Activated CD4-positive, alpha-beta T cell treated with anti-CD3 and anti-CD28 coated beads for 1 hour (primary cell): ENCODE data around the gene PLCD1.
"Not testable (repeated sequence)": the region's sequence is repeated elsewhere in the genome, so short reads cannot be mapped to it uniquely, and the experiment has no call there.

Experiments used
- DNase-seq: peaks from one replicate; pipeline ENCODE4 v3.0.0-alpha.2; 2020

Gene PLCD1

DNA sequence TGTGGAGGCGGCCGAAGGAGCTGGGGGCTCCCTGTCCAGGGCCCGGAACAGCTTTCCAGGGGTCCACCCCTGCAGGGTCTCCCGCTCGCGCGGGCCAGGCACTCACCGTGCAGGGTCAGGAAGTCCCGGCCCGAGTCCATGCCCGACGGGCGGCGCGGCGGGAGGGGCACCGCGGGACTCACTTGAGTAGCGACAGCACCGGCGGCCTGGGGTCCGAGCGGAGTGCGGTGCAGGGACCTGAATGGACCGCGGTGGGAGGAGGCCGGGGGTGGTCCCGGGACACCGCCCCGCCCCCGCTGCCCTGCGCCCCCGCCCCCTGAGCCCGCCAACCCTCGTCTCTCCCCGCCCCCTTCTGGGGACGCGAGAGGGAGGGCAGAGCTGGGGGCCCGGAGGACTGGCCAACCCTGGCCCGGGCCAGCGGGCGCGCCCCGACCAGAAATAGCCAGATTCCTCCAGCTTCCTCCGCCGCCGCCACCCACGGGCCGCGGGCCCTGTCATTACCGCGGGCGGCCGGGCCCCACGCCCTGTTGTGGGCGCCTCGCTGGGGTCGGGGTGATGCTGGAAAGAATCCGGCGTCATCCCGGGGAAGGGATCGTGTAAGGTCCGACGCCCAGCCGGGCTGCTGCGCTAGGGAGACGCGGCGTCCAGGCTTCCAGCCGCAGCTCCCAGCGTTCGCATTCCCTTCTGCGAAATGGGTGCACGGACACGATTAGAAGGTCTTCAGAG lies at the start of gene PLCD1:
PLCD1 (minus strand) TSS at position 243 of the 726 bp plus-strand sequence; CDS start at position 140, 103 bp downstream.
- DNase-seq: no peak

DNA sequence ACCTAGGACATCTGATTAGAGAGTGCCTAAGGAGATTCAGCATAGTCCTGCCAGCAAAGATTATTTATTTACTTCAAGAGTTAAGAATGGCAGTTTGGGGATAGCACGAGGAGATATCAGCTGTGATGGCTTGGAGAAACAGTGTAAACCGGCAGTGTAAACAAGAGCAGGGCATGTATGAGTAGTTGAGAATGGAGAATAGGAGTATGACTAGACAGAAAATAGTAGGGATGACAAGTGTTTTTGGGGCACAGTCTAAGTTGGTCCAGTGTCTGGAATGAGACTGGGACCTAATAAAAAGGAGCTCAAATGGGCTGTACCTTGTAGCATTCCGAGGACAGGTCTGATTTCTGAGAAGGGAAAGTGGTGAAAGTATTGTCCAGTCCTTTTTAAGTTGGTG lies 47.6 kb upstream of the PLCD1 start:
- not testable (repeated sequence) for DNase-seq

DNA sequence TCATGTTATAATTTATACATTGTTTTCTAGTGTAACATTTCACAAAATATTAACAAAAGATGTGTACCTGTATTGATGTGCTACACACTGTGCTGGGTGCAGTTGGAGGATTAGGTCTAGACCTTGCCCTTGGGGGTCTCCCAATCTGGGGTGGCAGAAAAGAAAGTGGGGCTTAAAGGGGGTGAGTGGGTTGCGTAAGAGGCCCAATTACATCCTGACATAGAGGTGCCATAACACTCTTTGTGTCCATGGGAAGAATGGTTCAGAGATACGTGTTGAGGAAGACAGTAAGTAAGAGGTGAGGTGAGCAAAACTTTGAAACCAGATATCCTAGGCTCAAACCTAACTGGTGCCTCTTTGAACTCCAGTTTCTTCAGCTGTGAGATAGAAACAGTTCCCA lies 40.6 kb upstream of the PLCD1 start:
- no peak for DNase-seq

DNA sequence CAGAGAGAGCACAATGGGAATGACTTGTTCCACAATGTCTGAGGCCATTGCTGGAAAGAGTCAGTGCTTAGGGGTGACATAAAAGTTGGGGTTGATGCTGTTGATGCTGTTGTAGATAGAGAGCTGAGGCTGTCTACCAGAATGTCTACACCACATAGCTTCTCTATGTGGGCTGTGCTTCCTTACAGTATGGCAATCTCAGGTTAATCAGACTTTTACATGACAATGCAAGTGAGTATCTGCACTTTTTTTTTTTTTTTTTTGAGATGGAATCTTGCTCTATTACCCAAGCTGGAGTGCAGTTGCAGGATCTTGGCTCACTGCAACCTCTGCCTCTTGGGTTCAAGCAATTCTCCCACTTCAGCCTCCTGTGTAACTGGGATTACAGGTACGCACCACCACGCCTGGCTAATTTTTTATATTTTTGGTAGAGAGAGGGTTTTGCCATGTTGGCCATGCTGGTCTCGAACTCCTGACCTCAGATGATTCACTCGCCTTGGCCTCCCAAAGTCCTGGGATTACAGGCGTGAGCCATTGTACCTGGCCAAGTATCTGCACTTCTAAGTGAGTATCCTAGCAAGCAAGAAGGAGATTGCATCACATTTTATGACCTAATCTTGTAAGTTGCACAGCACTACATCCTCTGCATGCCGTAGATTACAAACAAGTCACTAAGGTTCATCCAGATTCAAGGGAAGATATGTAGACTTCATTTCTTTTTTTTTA lies 38.2 kb upstream of the PLCD1 start:
- DNase-seq: no peak

DNA sequence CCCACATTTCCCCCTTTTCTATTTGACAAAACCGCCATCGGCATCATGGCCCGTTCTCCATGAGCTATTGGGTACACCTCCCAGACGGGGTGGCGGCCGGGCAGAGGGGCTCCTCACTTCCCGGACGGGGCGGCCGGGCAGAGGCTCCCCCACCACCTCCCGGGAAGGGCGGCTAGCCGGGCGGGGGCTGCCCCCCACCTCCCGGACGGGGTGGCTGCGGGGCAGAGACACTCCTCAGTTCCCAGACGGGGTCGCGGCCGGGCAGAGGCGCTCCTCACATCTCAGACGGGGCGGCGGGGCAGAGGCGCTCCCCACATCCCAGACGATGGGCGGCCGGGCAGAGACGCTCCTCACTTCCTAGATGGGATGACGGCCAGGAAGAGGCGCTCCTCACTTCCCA lies 35.0 kb upstream of the PLCD1 start:
- not testable (repeated sequence) for DNase-seq

DNA sequence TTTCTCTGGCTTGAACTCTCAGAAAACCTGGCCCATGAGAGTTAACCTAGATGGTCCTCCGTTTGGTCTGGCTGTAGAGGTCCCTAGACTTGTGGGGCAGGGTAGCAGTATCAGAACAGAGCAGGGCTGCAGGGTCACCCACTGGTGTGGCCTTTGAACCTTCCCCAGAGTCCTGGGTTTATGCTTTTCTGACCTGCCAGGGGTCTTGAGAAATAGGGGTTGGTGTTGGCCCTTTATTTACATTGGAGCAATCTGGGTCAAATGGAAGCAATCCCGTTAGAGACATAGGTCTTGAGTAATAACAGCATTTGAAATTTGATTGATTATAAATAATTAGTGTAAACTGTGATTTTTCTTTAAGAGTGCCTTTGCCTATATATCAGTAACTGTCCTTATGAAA lies 33.4 kb upstream of the PLCD1 start:
- DNase-seq: no peak

DNA sequence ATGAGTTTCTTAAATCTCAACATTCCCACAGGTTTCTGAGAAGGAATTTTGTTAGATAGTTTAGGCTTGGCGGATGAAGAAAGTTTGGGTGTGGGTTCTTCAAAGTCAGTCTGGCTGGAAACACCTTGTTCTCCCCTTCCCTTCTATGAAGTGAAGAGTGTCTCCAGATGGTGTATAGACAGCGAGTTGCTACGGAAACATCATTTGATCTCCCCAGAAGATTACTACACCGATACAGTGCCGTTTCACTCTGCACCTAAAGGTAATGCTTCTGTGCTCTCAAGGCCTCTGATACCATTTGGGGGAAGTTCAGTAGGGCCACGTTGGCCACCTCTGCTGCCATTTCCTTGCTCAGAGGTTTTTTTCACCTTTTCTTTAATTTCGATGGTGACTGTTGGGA lies 30.1 kb upstream of the PLCD1 start:
- no peak for DNase-seq

DNA sequence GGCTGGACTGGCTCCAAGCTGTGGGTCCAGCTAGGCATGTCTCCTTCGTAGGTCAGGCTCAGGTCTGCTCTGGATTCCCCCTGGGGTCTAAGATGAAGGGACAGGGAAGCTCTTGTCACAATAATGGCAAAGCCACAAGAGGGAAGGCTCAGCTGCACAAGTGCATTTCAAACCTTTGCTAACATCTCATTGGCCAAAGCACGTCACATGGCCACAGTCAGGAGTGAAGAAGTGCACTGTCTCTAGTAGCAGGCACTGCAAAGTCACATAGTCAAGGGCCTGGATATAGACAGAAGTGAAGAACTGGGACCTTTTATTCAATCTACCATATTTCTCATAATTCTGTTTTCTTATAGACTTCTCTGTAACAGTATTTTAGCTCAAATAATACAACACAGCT lies 29.7 kb upstream of the PLCD1 start:
- no peak for DNase-seq

DNA sequence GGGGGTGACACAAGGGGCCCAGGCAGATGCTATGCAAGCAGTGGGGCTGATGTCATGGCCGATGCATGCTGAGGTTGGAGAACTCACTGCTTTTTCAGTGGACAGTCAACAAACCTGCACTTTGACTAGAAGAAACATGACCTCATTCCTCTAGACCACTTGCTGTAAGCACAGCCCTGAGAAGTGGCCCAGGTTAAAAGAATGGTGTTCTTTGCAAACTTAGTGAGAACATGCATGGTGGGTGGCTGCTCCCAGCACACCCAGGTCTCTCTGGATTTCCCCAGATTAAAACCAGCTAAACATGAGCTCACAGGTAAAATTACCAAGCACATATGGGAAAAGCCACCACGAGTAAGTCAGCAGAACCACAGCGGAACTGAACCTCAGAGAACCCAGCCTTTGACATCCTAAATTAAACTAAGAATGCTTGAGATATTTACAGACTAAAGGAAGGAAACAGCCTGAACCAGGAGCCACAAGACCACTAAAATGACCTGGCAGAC lies 25.1 kb upstream of the PLCD1 start:
- no peak for DNase-seq

DNA sequence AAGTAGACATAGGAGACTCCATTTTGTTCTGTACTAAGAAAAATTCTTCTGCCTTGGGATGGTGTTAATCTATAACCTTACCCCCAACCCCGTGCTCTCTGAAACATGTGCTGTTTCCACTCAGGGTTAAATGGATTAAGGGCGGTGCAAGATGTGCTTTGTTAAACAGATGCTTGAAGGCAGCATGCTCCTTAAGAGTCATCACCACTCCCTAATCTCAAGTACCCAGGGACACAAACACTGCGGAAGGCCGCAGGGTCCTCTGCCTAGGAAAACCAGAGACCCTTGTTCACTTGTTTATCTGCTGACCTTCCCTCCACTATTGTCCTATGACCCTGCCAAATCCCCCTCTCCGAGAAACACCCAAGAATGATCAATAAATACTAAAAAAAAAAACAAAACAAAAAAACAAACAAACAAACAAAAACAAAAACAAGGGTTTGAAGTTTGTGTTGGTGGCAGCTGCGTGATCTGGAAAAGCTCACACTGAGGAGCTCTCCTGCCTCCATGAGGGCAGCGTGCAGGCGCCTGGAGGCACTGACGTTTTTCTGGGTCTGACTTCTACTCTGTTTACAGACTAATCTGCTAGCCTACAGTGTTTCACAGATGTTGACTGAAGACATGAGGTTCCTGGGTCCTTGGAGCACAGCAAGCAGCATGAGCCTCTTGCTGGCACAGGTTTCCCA lies 24.5 kb upstream of the PLCD1 start:
- not testable (repeated sequence) for DNase-seq

DNA sequence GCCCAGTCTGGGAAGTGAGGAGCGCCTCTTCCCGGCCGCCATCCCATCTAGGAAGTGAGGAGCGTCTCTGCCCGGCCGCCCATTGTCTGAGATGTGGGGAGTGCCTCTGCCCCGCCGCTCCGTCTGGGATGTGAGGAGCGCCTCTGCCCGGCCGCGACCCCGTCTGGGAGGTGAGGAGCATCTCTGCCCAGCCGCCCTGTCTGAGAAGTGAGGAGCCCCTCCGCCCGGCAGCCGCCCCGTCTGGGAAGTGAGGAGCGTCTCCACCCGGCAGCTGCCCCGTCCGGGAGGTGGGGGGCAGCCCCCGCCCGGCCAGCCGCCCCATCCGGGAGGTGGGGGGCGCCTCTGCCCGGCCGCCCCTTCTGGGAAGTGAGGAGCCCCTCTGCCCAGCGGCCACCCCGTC lies 23.8 kb upstream of the PLCD1 start:
- not testable (repeated sequence) for DNase-seq

DNA sequence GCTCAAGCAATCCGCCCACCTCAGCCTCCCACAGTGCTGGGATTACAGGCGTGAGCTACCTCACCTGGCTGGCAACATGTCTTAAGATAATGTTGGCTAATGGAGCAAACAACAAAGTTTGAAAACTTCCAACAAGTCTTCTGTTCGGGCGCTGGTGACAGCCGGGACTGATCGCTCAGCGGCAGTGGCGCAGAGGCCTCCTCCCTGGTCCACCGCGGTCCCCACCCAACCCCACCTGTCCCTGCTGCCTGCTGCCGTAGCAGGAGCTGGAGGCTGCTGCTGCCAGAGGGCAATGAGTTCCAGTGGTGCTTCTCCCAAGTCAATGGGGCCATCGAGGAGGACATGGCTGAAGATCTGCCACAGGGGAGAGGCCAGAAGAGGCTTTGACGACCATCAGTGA lies 21.7 kb upstream of the PLCD1 start:
- no peak for DNase-seq

DNA sequence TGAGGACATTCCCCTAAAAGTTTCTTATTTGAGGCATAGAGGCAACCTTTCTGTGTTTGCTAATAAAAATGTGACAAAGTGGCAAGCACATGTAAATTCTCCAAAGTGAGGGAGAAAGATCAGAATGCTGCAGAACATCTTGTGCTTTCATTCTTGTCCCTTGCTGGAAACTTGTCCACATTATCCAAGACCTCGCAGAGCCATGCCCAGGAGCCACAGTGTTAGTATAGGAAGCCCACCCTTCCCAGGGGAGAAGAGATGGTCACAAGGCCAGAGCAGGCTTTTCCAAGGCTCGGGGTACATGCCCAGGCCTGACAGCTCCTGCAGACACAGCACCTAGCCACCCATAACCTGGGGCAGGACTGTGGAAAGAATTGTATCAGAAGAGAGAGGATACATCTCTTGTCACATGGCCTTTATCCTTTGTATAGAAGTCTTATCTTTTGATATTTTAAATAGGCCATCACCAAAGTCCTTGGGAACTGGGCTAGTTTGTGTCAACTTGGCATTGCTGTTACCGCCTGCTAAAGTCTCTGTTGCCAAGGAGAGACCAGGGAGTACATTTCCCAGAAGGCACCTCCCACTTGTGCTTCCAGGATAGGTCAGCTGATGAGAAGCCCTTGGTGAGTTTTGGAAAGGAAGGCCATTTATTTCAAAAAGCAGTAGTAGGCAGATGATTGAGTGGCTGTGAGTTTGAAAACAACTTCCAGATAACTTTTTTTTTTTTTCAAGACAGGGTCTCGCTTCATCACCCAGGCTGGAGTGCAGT lies 20.1 kb upstream of the PLCD1 start:
- no peak for DNase-seq

DNA sequence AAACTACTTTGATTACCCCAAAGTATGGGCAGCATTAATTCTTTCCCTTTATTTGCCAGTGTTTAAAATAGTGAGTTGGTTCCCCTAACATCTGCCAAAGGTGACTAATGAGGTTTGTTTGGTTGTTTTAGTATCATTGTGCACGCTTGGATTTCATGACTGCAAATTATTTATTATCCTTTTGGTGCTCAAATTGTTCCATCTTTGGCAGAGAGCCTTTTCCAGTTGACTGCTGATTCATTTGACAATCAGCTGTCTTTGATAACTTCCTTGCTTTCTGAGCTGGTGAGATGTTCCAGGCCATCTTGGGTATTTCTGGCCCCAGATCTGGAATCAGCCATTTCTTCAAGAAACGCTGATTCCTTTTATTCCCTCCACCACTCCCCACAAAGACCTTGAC lies 18.5 kb upstream of the PLCD1 start:
- DNase-seq: no peak

DNA sequence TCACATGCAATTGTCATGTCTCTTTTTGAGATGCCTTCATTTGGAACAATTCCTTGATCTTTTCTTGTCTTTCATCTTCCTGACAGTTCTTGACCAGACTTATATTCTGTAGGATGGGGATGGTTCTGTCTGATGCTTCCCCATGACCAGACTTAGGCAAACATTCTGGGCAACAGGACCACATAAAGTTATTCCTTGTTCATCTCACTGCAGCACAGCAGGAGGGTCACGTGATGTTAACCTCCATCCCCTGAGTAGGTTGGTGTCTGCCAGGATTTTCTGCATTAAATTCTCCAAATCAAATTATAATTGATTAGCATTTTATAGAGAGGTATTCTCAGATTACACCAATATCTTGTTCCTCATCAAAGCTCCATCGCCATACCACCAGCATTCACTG lies 17.4 kb upstream of the PLCD1 start:
- no peak for DNase-seq

DNA sequence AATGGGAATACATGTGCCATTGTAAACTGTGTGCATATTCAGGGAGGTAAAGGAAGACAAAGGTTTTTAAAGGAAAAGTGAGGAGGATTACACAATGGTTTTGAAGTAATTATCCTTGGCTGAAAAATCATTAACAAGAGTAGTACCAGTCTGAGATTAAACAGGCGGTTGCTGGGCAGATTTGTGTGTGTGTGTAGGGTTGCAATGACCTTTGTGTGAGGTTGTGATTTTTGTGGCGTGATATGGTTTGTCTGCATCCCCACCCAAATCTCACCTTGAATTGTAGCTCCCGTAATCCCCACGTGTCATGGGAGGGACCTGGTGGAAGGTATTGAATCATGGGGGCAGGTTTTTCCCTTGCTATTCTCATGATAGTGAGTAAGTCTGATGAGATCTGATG lies 16.6 kb upstream of the PLCD1 start:
- DNase-seq: no peak

DNA sequence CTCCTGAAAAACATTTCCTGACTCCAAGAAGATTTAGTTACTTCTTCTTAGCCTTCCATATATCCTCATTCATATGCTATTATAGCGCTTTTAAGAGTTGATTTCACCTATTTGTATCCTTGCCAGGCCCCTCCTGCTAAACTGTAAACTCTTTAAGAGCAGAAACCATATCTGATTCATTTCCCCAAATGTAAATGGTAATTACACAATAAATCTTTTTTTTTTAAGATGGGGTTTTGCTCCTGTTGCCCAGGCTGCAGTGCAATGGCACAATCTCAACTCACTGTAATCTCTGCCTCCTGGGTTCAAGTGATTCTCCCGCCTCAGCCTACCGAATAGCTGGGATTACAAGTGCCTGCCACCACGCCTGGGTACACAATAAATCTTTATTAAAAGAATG lies 14.0 kb upstream of the PLCD1 start:
- no peak for DNase-seq

DNA sequence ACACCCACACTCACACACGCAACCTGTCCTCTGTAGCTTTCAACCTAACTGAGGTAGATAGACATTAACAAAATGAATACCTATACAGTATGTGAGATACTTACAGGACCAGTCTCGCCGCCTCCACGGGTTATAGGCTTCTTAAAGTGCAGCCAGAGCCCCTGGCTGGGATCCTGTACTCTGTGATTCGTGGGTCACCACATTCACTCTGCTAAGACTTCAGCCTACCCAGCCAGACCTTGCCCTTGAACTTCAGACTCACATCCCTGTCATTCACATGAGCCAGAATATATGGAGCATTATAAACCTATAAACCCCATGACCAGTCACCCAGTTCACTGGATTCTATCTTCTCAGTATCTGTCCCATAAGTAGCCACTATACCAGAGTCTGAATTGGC lies 11.0 kb upstream of the PLCD1 start:
- DNase-seq: no peak

DNA sequence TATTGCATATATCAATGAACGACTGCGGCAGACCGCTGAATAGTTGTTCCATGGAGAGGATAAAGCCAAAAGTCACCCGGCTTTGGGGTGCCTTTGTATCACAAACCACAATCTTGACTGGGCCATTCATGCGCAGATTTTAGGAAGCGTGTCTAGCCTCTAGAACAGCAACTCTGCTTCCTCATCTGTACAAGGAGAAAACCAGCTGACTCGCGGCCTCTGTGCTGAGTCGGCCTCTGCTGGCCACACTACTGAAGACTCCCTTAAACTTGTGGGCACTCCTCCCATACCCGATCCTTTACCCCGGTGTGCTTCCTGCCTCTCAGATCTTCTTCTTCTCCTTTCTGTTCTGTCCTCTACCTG lies 10.4 kb upstream of the PLCD1 start:
- peak; percentile 38 for DNase-seq

DNA sequence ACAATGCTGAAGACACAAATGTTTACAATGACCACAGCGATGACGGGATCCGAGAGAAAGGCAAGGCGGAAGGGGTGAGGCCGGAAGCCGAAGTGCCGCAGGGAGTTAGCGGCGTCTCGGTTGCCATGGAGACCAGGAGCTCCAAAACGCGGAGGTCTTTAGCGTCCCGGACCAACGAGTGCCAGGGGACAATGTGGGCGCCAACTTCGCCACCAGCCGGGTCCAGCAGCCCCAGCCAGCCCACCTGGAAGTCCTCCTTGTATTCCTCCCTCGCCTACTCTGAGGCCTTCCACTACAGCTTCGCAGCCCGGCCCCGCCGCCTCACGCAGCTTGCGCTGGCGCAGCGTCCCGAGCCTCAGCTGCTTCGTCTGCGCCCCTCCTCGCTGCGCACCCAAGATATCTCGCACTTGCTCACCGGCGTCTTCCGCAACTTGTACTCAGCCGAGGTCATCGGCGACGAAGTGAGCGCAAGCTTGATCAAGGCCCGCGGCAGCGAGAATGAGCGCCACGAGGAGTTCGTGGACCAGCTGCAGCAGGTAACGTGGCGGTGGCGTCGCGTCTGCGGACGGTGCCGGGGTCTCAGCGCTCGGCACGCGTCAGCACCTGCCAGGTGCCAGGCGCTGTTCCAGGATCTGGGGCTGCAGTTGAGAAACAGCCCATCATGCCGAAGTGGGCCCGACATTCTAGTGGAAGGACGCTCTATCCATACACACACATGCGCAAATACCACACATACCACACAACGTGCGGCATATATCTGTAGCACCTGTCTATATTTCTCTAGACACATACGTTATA lies 9.9 kb upstream of the PLCD1 start, which contains the start of gene DLEC1:
DLEC1 (plus strand) TSS at position 108 of the 798 bp plus-strand sequence; CDS start at position 126, 18 bp downstream.
- peak; percentile 71 for DNase-seq

DNA sequence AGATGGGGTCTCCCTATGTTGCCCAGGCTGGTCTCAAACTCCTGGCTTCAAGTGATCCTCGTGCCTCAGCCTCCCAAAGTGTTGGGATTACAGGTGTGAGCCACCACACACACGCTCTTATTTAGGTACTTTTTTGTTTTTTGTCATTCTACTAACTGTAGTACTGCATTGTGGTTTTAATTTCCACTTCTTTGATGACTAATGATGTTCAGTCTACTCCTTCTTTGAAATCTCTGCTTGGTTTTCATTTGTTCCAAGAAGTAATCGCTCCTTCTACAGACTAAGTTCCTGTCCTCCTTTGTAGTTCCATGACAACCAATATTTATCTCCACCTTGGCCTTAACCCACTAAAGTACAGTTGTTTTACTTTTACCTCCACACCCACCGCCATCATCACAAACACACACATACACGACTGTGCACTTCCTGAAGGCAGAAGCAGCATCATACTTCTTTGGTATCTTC lies 9.0 kb upstream of the PLCD1 start:
- no peak for DNase-seq

DNA sequence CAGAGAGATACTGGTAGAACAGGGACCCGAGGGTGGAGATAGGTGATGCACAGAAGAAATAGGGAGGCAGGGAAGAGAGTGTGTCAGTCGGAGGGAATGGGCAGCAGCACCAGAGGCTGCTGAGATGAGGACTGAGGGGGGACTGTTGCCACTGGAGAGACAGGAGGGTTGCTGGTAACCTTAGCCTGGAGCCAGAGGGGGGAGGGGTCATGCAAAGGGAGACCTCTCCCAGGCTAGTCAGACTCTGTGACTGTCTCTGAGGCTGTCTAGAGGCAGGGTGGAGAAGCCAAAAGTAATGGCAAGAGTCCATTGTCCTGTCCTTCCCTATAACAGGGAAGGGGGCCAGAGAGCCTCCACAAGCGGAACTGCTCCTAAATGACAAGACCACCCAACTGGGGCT lies 7.5 kb upstream of the PLCD1 start:
- DNase-seq: no peak
